Thoracic aorta (tissue), 2 donors: ENCODE results near the gene NUTM1. TPM values are rescaled to one million over a fixed set of nuclear protein-coding genes. Genes with fewer than 3 reads are reported as not detected.

ENCODE experiments used
- ATAC-seq: fragments of 150-250 bp; one replicate; pipeline ENCODE4 v1.8.0; 2017; ENCODE audit warnings: low read depth; ENCODE audit not compliant: insufficient number of reproducible peaks, low FRiP score
- DNase-seq: peaks from one replicate; pipeline ENCODE4 v3.0.0-alpha.2; 2020; ENCODE audit warnings: low spot score
- H3K27ac ChIP-seq, 2 donors: fragments of 200-600 bp; sonication (generic); 1 replicate in 1 of 2; 2 replicates in 1 of 2; pipeline ENCODE4 v1.5.1; 2016; ENCODE audit warnings: mild to moderate bottlenecking in 2 of 2, moderate library complexity in 2 of 2
- H3K27me3 ChIP-seq: fragments of 200-600 bp; sonication (generic); replicated peaks from 2 replicates; pipeline ENCODE4 v1.6.0; 2016; ENCODE audit warnings: mild to moderate bottlenecking; ENCODE audit not compliant: insufficient read depth
- H3K36me3 ChIP-seq: fragments of 200-600 bp; sonication (generic); one replicate; pipeline ENCODE4 v1.5.1; 2016
- H3K4me1 ChIP-seq, 2 donors: fragments of 200-600 bp; sonication (generic); 1 replicate in 1 of 2; 2 replicates in 1 of 2; pipeline versions ENCODE4 v1.5.1 to v1.6.0; 2016; ENCODE audit warnings: low read depth in 2 of 2, mild to moderate bottlenecking in 1 of 2; ENCODE audit not compliant: control insufficient read depth in 1 of 2
- H3K4me3 ChIP-seq: fragments of 200-600 bp; sonication (generic); 2 replicates; pipeline ENCODE4 v1.5.1; 2016; ENCODE audit warnings: mild to moderate bottlenecking
- H3K9me3 ChIP-seq: fragments of 200-600 bp; sonication (generic); 2 replicates; pipeline ENCODE4 v1.5.1; 2016
- CTCF ChIP-seq: fragments of 200-600 bp; sonication (generic); IDR thresholded peaks from one replicate; pipeline ENCODE4 v1.5.1; 2019; ENCODE audit warnings: antibody characterized with exemption
- total RNA-seq, 2 donors: library from RNA; depleted of rRNA; stranded (reverse); fragments of >200 nt; gene quantifications; one replicate each; pipeline versions ENCODE4 v1.1.0 to v1.2.3, GENCODE V29; 2016

The NUTM1 gene
- total RNA-seq, 2 donors from 2014 or later: not detected

GRCh38 chr15:34355241-34355640 lies 12.1 kb downstream of the NUTM1 start:
- DNase-seq (no peak), ATAC-seq (no peak)
- Histone ChIP-seq H3K27me3 (no peaks in the 10 kb centered on the region), H3K36me3 (peaks cover 3% of the 10 kb centered on the region), H3K9me3 (no peaks in the 10 kb centered on the region), H3K27ac (no peak overlapping the region), H3K4me1 (no peaks in the 10 kb centered on the region), H3K4me3 (no peak overlapping the region)
- TF ChIP-seq CTCF: no peak

- no peaks in the 10 kb centered on the region for H3K9me3 ChIP-seq
- H3K27ac ChIP-seq: no peak overlapping the region
- H3K36me3 ChIP-seq: peaks cover 11% of the 10 kb centered on the region
- H3K4me1 ChIP-seq: no peaks in the 10 kb centered on the region
- DNase-seq (no peak), ATAC-seq (no peak)
- TF ChIP-seq CTCF: no peak
- no peaks in the 10 kb centered on the region for H3K27me3 ChIP-seq
- no peak overlapping the region for H3K4me3 ChIP-seq
Observed at GRCh38 chr15:34357653-34358052, 14.5 kb downstream of the NUTM1 start.

- DNase-seq (no peak), ATAC-seq (no peak)
- Histone ChIP-seq H3K27me3 (no peaks in the 10 kb centered on the region), H3K36me3 (peaks cover 19% of the 10 kb centered on the region), H3K27ac (no peak overlapping the region), H3K4me3 (no peak overlapping the region), H3K4me1 (no peaks in the 10 kb centered on the region), H3K9me3 (no peaks in the 10 kb centered on the region)
- no peak for TF ChIP-seq CTCF
Observed at GRCh38 chr15:34358367-34358766, 15.3 kb downstream of the NUTM1 start.

GRCh38 chr15:34358948-34359347 lies 15.8 kb downstream of the NUTM1 start:
- no peak overlapping the region for H3K27ac ChIP-seq
- H3K4me3 ChIP-seq: no peak overlapping the region
- no peak for TF ChIP-seq CTCF
- peaks cover 20% of the 10 kb centered on the region for H3K36me3 ChIP-seq
- H3K9me3 ChIP-seq: no peaks in the 10 kb centered on the region
- no peak for ATAC-seq
- no peak for DNase-seq
- no peaks in the 10 kb centered on the region for H3K27me3 ChIP-seq
- H3K4me1 ChIP-seq: no peaks in the 10 kb centered on the region

DNA sequence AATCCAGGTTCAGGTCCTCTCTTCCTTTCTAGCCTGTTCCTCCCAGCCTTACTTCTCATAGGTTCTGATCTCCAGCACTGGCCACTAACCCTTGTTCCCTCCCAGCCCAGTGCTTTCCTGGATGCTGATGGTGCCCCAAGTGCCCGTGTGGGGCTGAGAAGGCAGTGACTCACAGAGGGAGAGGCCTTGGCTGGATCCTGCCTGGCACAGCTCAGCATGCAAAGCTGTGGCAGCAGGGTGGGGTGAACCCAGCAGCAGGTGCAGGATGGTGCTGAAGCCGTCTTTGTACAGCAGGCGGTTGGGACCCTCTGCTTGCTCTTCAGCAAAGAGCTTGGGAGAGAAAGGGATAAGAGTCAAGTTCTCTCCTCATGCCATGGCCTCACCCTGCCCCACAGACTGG lies 16.3 kb downstream of the NUTM1 start:
- H3K4me3 ChIP-seq: no peak overlapping the region
- no peaks in the 10 kb centered on the region for H3K4me1 ChIP-seq
- DNase-seq (no peak), ATAC-seq (no peak)
- H3K27me3 ChIP-seq: no peaks in the 10 kb centered on the region
- no peak overlapping the region for H3K27ac ChIP-seq
- peaks cover 20% of the 10 kb centered on the region for H3K36me3 ChIP-seq
- H3K9me3 ChIP-seq: no peaks in the 10 kb centered on the region
- TF ChIP-seq CTCF: no peak
